Nephron (organoid): ENCODE results near the gene YTHDF2.

Experiments used
- H3K27ac Mint-ChIP-seq, 3 experiments: 2 replicates each; pipeline ENCODE4 v1.8.0; 2020; ENCODE audit warnings: mixed read lengths in 3 of 3, mild to moderate bottlenecking in 2 of 3, moderate library complexity in 1 of 3
- H3K27me3 Mint-ChIP-seq: 2 replicates; pipeline ENCODE4 v1.8.0; 2021; ENCODE audit warnings: low read depth, mild to moderate bottlenecking, moderate library complexity, mixed read lengths
- H3K36me3 Mint-ChIP-seq: 2 replicates; pipeline ENCODE4 v1.8.0; 2020; ENCODE audit warnings: low read depth, mixed read lengths
- H3K4me1 Mint-ChIP-seq: 2 replicates; pipeline ENCODE4 v1.8.0; 2020; ENCODE audit warnings: mixed read lengths
- H3K4me3 Mint-ChIP-seq, 3 experiments: 2 replicates each; pipeline ENCODE4 v1.8.0; 2020; ENCODE audit warnings: mild to moderate bottlenecking in 3 of 3, mixed read lengths in 3 of 3, moderate library complexity in 2 of 3
- H3K9me3 Mint-ChIP-seq: 2 replicates; pipeline ENCODE4 v1.8.0; 2020; ENCODE audit warnings: mixed read lengths
- TF ChIP-seq, protein P1 (sequence below), 3 experiments: fragments of 200-600 bp; sonication (generic); IDR thresholded peaks; one replicate each; pipeline ENCODE4 v1.5.0; 2021; ENCODE audit warnings: antibody characterized with exemption in 3 of 3; ENCODE audit not compliant: unreplicated experiment in 3 of 3

Gene YTHDF2

DNA sequence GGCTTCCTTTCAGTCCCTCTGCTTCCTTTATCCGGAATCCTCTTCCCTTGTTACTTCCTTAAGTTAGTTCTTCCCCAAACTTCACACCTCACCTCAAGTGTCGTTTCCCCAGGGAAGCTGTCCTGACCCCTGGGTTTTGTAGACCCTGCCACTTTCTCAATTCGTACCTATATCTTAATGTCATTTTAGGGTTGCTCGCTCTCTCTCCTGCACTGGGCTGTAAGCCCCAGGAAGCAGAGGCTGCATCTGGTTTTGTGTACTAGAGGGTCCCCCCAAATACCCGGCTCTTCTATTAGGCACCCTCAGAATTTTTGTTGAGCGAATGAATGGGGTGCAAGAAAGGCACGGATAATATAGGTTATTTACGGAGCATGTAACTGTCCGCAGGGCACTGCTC, 74.6 kb downstream of the YTHDF2 start:
- H3K4me3 Mint-ChIP-seq: peak overlapping the region in 2 of 3 experiments; percentile 41 to 48
- peaks cover 12% of the 10 kb centered on the region for H3K4me1 Mint-ChIP-seq
- TF ChIP-seq, protein P1, sequence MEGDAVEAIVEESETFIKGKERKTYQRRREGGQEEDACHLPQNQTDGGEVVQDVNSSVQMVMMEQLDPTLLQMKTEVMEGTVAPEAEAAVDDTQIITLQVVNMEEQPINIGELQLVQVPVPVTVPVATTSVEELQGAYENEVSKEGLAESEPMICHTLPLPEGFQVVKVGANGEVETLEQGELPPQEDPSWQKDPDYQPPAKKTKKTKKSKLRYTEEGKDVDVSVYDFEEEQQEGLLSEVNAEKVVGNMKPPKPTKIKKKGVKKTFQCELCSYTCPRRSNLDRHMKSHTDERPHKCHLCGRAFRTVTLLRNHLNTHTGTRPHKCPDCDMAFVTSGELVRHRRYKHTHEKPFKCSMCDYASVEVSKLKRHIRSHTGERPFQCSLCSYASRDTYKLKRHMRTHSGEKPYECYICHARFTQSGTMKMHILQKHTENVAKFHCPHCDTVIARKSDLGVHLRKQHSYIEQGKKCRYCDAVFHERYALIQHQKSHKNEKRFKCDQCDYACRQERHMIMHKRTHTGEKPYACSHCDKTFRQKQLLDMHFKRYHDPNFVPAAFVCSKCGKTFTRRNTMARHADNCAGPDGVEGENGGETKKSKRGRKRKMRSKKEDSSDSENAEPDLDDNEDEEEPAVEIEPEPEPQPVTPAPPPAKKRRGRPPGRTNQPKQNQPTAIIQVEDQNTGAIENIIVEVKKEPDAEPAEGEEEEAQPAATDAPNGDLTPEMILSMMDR (IDR thresholded peaks at IDR 0.05; ENCODE audit: unreplicated experiment in 3 of 3): no peak
- H3K27me3 Mint-ChIP-seq: peaks cover 75% of the 10 kb centered on the region
- H3K36me3 Mint-ChIP-seq: no peaks in the 10 kb centered on the region
- no peak overlapping the region for H3K27ac Mint-ChIP-seq
- H3K9me3 Mint-ChIP-seq: no peaks in the 10 kb centered on the region

DNA sequence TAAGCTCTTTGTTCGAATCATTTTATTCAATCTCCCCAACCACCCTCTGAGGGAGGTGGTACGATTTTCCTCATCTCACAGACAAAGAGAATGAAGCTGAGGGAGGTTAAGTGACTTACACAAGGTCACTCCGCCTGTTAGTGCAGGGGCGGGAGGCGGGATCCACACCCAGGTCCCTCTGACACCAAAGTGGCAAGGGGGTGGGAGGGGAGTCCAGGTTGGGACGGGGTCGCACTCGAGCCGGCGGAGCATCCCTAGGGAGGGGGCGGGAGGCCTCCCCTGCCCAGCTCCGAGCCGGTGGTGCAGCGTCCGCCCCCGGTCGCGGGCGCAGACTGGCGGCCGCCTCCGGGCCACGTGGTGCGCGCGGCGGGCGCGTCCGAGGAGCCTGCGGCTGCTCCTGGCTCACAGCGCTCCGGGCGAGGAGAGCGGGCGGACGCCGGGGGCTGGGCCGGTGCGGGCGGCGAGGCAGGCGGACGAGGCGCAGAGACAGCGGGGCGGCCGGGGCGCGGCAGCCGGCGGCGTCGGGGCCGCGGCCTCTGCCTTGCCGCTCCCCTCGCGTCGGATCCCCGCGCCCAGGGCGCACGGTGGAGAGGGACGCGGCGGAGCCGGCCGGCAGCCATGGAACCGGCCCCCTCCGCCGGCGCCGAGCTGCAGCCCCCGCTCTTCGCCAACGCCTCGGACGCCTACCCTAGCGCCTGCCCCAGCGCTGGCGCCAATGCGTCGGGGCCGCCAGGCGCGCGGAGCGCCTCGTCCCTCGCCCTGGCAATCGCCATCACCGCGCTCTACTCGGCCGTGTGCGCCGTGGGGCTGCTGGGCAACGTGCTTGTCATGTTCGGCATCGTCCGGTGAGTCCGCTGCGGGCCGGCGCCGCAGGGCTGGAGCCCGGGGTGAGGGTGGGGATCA, 75.3 kb downstream of the YTHDF2 start, which contains the start of gene OPRD1:
OPRD1 (plus strand) TSS at position 405 of the 903 bp plus-strand sequence; CDS start at position 619, 214 bp downstream.
- Mint-ChIP-seq H3K36me3 (no peaks in the 10 kb centered on the region), H3K4me3 (peak within 1 kb of the TSS; percentile 49 to 72 (median 62)), H3K4me1 (peaks cover 12% of the 10 kb centered on the region), H3K27me3 (peaks cover 77% of the 10 kb centered on the region), H3K27ac (no peak within 1 kb of the TSS), H3K9me3 (no peaks in the 10 kb centered on the region)
- TF ChIP-seq, protein P1 (IDR thresholded peaks at IDR 0.05; ENCODE audit: unreplicated experiment in 3 of 3): no peak

DNA sequence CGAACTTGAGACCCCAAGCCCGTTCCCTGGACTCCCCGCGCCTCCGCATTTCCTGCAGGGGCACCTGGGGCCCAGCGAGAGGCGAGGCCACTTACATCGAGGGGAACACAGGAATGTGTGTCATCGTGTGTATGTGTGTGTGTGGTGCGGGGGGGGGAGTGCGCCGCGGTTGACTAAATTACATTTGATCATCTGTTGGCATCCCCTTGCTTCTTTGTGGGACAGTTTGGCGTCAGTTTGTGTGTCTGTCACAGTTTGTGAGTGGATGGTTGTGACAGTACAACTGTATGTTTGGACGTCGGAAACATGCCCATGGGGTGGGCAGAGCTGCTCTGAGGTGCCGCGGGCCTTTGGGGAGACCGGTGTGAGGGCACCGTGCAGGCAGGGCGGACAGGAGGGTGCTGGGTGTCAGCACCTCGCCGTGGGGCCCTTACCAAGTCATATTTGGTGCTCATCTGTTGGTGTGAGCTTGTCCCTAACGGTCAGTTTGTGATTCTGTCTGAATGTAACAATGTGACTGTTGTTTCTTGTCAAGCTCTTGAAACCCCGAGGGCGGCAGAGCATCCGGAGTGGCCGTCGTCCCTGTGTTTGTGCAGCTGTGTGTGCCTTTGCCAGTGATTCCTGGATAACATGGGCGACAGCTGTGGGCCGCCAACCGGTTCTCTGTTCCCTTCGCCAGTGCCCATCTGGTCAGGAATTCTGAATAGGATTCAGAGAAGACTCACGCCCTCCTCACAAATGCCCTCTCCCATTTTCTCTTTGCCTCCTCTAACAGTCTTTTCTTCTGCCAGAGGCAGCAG, 76.1 kb downstream of the YTHDF2 start:
- Mint-ChIP-seq H3K9me3 (no peaks in the 10 kb centered on the region), H3K27ac (no peak overlapping the region), H3K36me3 (no peaks in the 10 kb centered on the region), H3K27me3 (peaks cover 80% of the 10 kb centered on the region), H3K4me1 (peaks cover 12% of the 10 kb centered on the region), H3K4me3 (peak overlapping the region; percentile 49 to 62 (median 62))
- TF ChIP-seq, protein P1 (IDR thresholded peaks at IDR 0.05; ENCODE audit: unreplicated experiment in 3 of 3): no peak

DNA sequence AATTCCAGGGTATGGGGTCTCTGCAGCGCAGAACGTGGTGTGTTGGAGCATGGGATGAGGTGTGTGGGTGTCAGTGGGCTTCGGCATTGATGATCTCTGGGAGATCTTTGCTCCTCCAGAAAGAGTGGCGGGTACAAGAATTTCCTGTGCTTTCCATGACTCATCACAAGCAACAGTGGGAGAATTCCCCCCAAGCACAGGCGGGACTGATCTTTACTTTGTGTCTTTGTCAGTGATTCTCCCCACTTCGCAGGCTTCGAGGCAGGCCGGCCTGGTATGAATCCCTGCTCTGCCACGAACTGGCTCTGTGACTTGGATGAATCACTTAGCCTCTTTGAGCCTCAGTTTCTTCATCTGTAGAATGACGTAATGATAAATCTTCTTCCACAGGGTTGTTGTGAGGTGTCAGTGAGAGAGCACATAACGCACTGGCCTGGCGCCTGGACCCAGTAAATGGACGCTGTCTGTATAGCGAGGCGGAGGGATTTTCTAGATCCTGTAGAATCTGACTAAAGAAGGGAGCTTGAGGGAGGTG, 77.3 kb downstream of the YTHDF2 start:
- H3K4me1 Mint-ChIP-seq: peaks cover 12% of the 10 kb centered on the region
- peaks cover 84% of the 10 kb centered on the region for H3K27me3 Mint-ChIP-seq
- no peak overlapping the region for H3K27ac Mint-ChIP-seq
- TF ChIP-seq, protein P1 (IDR thresholded peaks at IDR 0.05; ENCODE audit: unreplicated experiment in 3 of 3): no peak
- no peaks in the 10 kb centered on the region for H3K9me3 Mint-ChIP-seq
- H3K4me3 Mint-ChIP-seq: no peak overlapping the region
- no peaks in the 10 kb centered on the region for H3K36me3 Mint-ChIP-seq

DNA sequence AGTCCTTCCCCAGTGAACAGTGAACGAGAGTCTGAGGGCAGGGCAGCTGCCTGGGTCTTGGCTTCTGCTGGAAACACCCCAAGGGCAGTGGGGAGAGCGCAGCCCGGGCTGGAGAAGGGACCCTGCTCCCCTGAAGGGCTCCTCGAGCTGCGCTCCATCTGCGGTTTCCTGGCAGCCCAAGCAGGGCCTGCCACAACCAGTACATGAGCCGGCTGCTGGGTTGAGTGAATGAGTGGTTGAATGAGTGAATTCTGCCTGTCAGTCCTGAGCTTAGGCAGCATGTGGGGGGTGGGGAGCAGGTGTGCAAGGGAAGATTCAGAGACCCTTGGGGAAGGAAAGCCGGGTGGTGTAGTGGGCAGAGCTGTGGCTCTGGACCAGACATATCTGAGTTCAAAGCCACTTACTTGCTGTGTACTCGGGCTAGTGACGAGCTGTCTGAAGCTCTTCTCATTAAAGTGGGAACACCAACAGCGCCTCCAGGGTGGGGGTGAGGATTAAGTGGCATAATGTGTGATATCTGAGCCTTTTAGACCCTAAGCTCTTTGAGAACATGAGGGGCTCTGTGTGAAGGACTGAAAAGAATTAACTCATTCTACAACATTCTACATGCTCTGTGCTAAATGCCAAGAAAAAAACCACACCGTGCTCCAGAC, 78.9 kb downstream of the YTHDF2 start:
- H3K27me3 Mint-ChIP-seq: peaks cover 68% of the 10 kb centered on the region
- peak overlapping the region in 2 of 3 experiments; percentile 39 to 49 for H3K27ac Mint-ChIP-seq
- H3K4me1 Mint-ChIP-seq: peaks cover 12% of the 10 kb centered on the region
- TF ChIP-seq, protein P1 (IDR thresholded peaks at IDR 0.05; ENCODE audit: unreplicated experiment in 3 of 3): no peak
- H3K9me3 Mint-ChIP-seq: no peaks in the 10 kb centered on the region
- no peaks in the 10 kb centered on the region for H3K36me3 Mint-ChIP-seq
- no peak overlapping the region for H3K4me3 Mint-ChIP-seq
